GM21786 (cell line): ENCODE data around the gene SCGB1C1.
"Not testable (repeated sequence)": the region's sequence is repeated elsewhere in the genome, so short reads cannot be mapped to it uniquely, and the experiment has no call there.

Source experiments
- ATAC-seq: cut with Tn5 transposase; IDR thresholded peaks from one replicate; pipeline ENCODE4 v1.9.1; 2021; ENCODE audit not compliant: unreplicated experiment

Gene SCGB1C1

DNA sequence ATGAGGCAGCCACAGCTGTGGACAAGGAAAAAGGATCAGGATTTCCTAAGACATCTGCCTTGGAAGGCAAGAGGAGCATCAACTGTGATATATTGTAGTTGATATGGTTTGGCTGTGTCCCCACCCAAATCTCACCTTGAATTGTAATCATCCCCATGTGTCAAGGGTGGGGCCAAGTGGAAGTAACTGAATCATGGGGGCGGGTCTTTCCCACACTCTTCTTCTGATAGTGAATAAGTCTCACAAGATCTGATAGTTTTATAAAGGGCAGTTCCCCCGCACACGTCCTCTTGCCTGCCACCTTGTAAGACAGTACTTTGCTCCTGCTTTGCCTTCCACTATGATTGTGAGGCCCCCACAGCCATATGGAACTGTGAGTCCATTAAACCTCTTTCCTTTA, 24.8 kb downstream of the SCGB1C1 start:
- ATAC-seq: no peak

DNA sequence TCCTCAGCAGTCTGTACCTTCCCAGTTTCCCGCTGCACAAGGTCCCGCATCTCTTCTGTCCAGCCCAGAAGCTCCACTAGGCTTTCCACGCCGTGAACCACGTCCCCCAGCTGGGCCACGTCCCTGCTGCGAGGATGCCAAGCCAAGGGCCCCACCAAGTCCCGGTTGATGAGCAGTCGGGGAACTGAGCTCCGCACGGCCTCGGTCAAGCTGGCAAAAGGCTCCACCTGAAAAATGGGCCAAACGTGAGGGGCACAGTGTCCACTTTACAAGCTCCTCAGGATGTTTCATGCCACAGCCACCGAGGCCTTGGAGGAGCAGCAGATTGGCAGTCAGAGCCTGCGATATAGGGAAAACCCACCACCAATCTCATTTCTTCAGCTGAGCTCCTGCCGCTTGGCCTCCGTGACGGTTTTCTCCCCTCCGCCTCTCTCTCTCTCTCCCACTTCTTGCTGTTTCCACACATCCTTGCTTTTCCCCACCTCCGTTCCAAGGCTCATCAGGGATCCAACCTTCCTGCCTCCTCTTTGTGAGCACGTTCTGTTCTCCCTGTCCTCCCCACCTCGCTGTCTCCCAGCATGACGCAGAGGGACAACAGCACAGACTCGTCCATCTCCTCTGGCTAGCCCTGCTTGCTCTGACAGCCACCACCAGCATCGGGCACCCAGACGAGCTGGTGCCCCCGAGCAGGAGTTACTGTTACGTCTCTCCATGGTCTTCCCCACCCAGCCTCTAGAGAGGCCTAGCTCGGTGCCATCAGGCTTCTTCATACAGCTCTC, 26.1 kb downstream of the SCGB1C1 start:
- no peak for ATAC-seq

- ATAC-seq: not testable (repeated sequence)
Observed at GRCh38 chr11:220641-221215, 27.9 kb downstream of the SCGB1C1 start.

DNA sequence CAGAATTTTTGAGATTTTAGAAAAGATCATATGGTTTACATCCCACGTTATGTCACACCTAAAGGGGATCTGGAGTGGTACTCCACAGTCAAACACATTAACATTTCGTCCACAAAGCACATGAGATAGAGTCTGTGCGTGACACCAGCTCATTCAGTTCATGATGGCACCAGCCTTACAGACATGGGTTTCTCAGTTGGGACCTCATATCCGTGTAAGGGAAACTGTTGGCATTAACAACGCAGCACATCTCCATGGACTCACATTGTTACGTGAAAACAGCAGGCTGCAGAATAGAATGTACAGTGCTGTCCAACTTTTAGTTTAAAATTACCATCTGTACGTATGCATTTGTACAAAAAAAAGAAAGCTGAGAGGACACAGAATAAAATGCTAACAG, 28.7 kb downstream of the SCGB1C1 start:
- no peak for ATAC-seq

- ATAC-seq: no peak
Observed at GRCh38 chr11:221998-222789, 29.3 kb downstream of the SCGB1C1 start.

GRCh38 chr11:223026-223789, 30.3 kb downstream of the SCGB1C1 start:
- ATAC-seq: no peak

DNA sequence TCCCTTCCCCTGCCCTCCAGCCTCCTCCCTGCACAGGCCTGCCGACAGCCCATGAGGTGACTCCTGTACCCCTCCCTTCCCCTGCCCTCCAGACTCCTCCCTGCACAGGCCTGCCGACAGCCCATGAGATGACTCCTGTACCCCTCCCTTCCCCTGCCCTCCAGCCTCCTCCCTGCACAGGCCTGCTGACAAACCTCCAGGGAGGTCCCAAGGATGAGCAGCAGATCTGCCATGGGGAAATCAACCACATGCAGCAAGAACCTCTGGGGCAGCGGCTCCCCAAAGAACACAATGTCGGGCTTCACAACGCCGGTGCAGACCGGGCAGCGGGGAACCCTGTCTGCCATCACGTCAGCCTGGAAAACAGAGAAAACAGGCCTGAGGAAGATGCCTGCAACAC, 31.0 kb downstream of the SCGB1C1 start:
- no peak for ATAC-seq

DNA sequence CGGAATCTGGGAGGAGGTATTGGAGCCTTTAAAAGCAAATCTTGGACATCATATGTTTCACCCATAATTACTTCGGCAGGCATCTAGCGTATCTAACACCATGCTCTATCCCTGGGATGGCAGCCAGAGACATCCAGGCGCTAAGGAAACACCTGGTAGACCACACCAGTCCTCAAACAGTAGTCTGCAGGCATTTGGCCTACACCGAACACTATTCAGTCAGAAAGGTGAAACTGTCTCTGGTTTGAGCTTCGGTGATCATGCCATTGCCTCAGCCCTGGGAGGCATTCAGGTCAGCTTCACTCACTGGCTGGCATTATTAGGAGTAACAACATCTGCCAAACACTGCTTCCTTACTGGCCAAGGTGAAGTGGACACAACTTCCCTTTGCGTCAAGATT, 31.5 kb downstream of the SCGB1C1 start:
- no peak for ATAC-seq

GRCh38 chr11:225734-226453, 33.0 kb downstream of the SCGB1C1 start:
- ATAC-seq: no peak

DNA sequence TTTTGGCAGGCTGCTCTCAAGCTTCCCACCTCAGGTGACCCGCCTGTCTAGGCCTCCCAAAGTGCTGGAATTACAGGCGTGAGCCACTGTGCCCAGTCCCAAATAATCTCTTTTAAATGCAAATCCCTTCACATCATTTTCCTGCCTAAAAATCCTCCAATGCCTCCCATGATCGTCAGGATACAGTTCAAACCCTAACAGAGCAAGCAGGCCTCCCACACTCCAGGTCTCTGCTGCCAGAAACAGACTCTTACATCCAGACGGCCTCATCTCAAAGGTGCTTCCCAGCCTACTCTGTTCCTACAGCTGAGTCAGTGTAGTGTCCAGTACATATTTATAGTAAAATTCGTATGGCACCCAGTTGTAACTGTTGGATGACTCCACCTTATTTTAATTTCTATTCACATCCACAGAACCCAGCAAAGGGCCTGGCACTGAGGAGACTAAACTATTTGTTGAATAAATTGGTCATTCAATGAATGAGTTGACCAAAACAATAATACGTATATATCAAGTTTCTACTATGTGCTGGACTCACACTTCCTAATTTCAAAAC, 35.0 kb downstream of the SCGB1C1 start:
- no peak for ATAC-seq

- no peak for ATAC-seq
Observed at GRCh38 chr11:230431-230830, 37.6 kb downstream of the SCGB1C1 start.

- no peak for ATAC-seq
Observed at GRCh38 chr11:232783-233565, 40.1 kb downstream of the SCGB1C1 start.

GRCh38 chr11:235180-235579, 42.3 kb downstream of the SCGB1C1 start:
- no peak for ATAC-seq

DNA sequence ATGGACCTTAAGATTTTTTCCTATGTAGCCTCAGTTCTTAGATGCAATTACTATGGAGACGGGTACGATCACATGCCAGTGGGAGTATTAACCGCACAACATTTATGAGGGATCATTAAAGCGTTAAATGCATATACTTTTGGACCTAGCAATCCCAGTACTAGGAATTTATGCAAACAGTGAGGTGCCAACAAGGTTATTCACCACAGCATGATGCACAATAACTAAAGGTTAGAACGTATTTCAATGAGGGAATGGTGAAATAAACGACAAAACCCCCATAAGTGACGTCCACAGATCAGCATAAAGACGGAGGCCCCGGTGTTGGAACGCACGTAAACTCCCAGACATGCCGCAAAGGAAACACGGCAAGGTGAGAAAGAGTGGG, 42.7 kb downstream of the SCGB1C1 start:
- ATAC-seq: no peak

- ATAC-seq: peak; percentile 84
Observed at GRCh38 chr11:235997-236773, 43.3 kb downstream of the SCGB1C1 start, which contains the start of gene SIRT3. SIRT3 (minus strand) TSS chr11:236342; CDS start chr11:236328, 14 bp downstream.

- peak; percentile 72 for ATAC-seq
Observed at GRCh38 chr11:236774-237767, 44.2 kb downstream of the SCGB1C1 start, which contains the start of gene PSMD13. PSMD13 (plus strand) TSS chr11:236976; CDS start chr11:237050, 74 bp downstream.

GRCh38 chr11:238346-238745, 45.5 kb downstream of the SCGB1C1 start:
- not testable (repeated sequence) for ATAC-seq
